ENCODE data around the gene ADGB. TPM values are rescaled to one million over a fixed set of nuclear protein-coding genes. Genes with fewer than 3 reads are reported as not detected.

The ADGB gene
- total RNA-seq, 6 experiments from 2014 or later: 0.06 TPM; not detected in 5

DNA sequence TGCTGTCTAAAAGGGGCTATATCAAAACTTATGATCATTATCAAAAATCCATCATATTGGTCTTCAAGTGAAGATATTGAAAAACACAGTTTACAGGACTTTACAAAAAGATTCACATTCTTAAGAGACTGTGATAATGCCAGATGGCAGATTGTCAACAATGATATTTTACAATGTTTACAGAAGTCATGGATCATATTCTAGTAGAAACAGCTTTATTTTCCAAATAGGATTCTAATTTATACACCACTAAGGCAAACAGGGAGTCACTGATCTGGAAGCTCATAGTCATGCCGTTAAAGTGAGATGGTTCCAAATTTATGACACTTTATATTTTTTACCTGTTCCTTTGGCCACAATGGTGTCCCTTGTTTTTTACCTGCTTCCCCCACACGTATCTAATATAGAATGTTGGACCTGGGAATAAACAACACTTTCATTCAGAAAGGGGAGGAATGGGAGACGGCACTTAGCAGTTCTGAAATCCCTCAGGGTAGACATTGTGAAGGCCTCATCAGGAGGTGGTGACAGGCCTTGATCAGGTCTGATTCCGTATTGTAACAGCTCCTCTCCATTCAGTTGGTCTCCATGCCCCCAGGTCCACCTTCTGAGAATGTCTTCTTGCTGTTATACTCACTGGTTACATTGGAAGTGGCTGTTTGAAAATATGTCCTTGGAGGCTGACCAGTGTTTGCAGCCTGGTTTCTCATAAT, 228.6 kb downstream of the ADGB start:
- 46% methylated on average over 4 of the region's 4 CpGs for WGBS (ENCODE audit: insufficient coverage, low coverage, low lambda C conversion rate, missing lambda C conversion rate)
- H3K9me3 ChIP-seq: no peaks in the 10 kb centered on the region
- no peak overlapping the region for H3K4me3 ChIP-seq
- TF ChIP-seq, protein P1, sequence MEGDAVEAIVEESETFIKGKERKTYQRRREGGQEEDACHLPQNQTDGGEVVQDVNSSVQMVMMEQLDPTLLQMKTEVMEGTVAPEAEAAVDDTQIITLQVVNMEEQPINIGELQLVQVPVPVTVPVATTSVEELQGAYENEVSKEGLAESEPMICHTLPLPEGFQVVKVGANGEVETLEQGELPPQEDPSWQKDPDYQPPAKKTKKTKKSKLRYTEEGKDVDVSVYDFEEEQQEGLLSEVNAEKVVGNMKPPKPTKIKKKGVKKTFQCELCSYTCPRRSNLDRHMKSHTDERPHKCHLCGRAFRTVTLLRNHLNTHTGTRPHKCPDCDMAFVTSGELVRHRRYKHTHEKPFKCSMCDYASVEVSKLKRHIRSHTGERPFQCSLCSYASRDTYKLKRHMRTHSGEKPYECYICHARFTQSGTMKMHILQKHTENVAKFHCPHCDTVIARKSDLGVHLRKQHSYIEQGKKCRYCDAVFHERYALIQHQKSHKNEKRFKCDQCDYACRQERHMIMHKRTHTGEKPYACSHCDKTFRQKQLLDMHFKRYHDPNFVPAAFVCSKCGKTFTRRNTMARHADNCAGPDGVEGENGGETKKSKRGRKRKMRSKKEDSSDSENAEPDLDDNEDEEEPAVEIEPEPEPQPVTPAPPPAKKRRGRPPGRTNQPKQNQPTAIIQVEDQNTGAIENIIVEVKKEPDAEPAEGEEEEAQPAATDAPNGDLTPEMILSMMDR (IDR thresholded peaks at IDR 0.05): no peak
- TF ChIP-seq POLR2A (IDR thresholded peaks at IDR 0.05): no peak
- H3K36me3 ChIP-seq: no peaks in the 10 kb centered on the region
- ATAC-seq (no peak), DNase-seq (no peak)
- no peaks in the 10 kb centered on the region for H3K4me1 ChIP-seq
- H3K27me3 ChIP-seq: no peaks in the 10 kb centered on the region
- intact Hi-C loops (cut with DNase I): no loop called here
- no peak overlapping the region for H3K27ac ChIP-seq

DNA sequence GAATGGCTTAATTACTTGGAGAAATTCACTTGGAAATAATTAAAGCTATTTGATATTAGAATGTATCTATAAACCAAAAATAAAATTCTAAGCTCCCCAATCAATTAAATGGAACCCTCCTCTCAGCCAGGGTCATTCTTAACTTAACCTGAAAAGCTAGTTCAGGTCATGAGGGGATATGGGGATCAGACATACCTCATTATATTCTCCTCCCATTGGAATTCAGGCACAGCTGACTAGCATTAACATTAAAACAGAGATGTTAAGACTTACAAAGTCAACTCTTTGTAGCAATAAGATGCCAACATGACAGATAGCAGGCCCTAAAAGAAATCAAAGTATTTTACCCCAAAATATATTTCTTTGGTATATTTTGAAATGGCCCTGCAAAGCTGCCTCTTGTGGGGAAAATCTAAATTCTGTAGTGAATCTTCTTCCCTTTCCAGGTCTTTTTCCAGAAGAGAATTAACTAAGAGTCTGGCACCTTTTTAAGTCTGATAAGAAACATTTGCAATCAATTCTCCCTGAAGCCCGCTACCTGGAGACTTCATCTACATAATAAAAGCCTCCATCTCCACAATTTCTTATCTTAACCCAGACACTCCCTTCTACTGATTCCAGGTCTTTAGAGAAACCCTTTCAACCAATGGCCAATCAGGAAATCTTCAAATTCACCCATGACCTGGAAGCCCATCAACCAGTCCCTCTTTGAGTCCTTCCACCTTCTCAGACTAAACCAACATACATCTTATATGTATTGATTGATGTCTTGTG, 231.2 kb downstream of the ADGB start:
- Histone ChIP-seq H3K4me1 (no peaks in the 10 kb centered on the region), H3K27me3 (no peaks in the 10 kb centered on the region), H3K27ac (no peak overlapping the region), H3K4me3 (no peak overlapping the region), H3K36me3 (no peaks in the 10 kb centered on the region), H3K9me3 (no peaks in the 10 kb centered on the region)
- ATAC-seq: no peak
- 92% methylated on average over 1 of the region's 1 CpG for WGBS (ENCODE audit: insufficient coverage, low coverage, low lambda C conversion rate, missing lambda C conversion rate)
- TF ChIP-seq, protein P1 (IDR thresholded peaks at IDR 0.05): no peak
- TF ChIP-seq POLR2A (IDR thresholded peaks at IDR 0.05): no peak
- no peak for DNase-seq
- intact Hi-C loops (cut with DNase I): no loop called here

DNA sequence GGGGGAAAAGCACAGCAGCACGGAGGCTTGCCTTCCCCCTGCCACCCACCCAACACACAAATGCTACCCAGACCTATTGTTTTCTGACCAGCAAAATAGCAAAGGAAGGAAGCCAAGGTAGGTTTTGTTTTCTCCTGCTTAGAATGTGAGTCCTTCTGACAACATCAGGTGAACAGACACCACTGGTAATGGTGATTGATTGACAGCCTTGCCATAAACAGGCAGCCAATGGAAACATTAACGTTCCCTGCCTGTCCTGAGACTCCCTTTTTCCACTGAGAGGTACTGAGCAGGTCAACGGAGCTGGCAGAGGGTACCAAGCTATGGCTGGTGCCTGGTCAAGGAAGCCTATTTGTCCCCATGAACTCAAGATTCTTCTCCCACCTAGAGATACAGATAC, 234.4 kb downstream of the ADGB start:
- no peaks in the 10 kb centered on the region for H3K36me3 ChIP-seq
- no peak overlapping the region for H3K27ac ChIP-seq
- H3K9me3 ChIP-seq: no peaks in the 10 kb centered on the region
- no peak for TF ChIP-seq POLR2A (IDR thresholded peaks at IDR 0.05)
- TF ChIP-seq, protein P1 (IDR thresholded peaks at IDR 0.05): no peak
- H3K27me3 ChIP-seq: no peaks in the 10 kb centered on the region
- intact Hi-C loops (cut with DNase I): no loop called here
- ATAC-seq (no peak), DNase-seq (no peak)
- no peak overlapping the region for H3K4me3 ChIP-seq
- WGBS (ENCODE audit: insufficient coverage, low coverage, low lambda C conversion rate, missing lambda C conversion rate): 44% methylated on average over 3 of the region's 3 CpGs
- H3K4me1 ChIP-seq: no peaks in the 10 kb centered on the region

DNA sequence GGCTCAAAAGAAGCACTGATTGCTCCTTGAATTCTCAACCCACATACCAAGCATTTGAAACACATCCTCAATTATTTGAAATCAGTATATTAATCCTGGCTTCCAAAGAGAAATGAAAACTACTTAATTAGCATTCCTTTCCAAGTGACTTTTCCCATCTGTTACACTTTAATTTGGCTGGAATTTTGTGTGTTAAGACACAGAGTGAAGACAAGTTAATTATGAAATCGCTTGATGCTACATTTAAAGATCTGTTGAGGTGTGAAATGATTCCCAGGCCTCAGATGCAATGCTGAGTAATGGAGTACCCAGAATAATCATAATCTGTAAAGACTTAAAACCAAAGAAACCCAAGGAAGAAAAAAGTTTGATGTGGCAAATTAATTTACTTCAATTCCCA, 241.4 kb downstream of the ADGB start:
- ATAC-seq (no peak), DNase-seq (no peak)
- no peaks in the 10 kb centered on the region for H3K9me3 ChIP-seq
- H3K27me3 ChIP-seq: no peaks in the 10 kb centered on the region
- H3K4me1 ChIP-seq: no peaks in the 10 kb centered on the region
- no peak for TF ChIP-seq POLR2A (IDR thresholded peaks at IDR 0.05)
- TF ChIP-seq, protein P1 (IDR thresholded peaks at IDR 0.05): no peak
- no peak overlapping the region for H3K27ac ChIP-seq
- no peak overlapping the region for H3K4me3 ChIP-seq
- 44% methylated on average over 1 of the region's 1 CpG for WGBS (ENCODE audit: insufficient coverage, low coverage, low lambda C conversion rate, missing lambda C conversion rate)
- no peaks in the 10 kb centered on the region for H3K36me3 ChIP-seq
- intact Hi-C loops (cut with DNase I): no loop called here

Measured in right lobe of liver (tissue), 6 donors.